Measurements from ENCODE around the gene DUT.
A peak's percentile ranks its signal among the peaks of the same experiment; 100 is the strongest.

Gene DUT

DNA sequence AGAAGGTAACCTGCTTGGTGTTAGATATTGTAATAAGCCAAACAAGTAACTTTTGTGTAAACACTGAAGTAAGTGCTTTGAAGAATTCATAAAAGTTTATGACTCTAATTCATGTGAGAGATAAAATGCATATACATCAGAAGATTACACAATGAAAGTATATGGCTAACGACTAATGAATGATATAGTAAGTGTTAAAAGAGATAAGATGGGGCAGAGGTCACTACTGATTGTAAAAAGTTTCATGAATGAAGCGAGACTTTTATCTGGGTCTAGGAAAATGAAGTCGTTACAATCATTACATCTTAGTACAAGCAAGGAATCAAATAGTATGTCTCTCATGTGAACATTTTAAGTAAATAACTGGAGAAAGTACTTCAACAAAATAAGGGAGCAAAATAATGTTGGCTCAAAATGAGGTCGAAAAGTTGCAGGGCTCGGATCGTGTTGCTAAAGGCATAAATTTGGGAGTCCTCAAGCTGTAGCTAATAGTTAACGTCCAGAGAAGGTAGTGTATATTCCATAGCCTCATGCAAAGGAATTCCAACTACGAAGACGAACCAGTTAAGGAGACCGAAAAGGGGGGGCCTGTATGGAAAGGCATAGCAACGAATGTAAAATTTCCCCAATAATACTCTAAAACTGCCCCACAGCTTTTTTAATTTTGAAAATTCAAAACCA, 984 bp upstream of the DUT start:
- DNase-seq (ENCODE audit: low read depth) = no peak

DNA sequence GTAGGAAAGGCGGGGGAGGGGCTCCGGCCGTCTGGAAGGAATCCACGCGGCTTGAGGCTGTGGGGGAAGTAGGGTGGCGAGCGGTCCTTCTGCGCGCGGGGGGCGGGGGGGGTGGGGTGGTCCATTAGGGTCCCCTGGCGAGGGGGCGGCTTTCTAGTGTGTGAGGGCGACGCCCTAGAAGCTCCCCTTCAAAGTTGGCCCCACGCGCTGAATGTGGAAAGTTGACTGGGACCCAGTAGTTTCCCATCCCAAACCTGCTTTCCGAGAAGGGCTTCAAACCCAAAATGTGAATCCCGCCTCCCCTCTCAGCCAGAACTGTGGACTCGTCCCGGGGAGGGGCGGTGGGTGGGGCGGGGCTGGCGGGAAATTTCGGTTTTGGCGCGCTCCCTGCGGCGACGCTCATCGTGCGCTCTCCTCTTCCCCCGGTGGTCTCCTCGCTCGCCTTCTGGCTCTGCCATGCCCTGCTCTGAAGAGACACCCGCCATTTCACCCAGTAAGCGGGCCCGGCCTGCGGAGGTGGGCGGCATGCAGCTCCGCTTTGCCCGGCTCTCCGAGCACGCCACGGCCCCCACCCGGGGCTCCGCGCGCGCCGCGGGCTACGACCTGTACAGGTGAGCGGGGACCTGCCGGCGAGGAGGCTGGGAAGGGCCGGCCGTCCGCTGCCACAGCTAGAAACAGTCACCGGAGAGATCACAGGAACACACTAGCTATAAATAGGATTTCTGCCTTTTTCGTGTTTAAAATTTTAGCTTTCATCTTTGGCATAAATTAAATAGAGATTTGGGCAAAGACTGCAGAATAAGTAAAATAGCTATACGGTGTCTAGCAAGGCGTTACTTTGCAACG, 790 bp downstream of the DUT start:
- peak; percentile 50 for DNase-seq (ENCODE audit: low read depth)

GRCh38 chr15:48332642-48333034, 1.4 kb downstream of the DUT start:
- no peak for DNase-seq (ENCODE audit: low read depth)

GRCh38 chr15:48333540-48333939, 2.3 kb downstream of the DUT start:
- no peak for DNase-seq (ENCODE audit: low read depth)

DNA sequence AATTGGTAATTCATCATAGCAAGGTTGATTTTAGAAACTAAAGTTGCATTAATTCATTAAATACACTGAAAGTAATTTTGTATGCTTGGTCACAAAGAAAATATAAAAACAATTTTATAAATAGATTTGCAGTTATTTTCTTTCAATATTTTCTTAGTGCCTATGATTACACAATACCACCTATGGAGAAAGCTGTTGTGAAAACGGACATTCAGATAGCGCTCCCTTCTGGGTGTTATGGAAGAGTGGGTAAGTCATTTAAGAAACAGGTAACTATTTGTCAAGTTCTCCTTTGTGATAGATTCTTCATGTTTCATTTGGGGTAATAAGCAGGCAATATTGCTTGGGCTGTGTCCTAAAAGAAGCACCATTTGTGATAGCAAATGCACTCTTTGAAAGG, 3.0 kb downstream of the DUT start:
- no peak for DNase-seq (ENCODE audit: low read depth)

DNA sequence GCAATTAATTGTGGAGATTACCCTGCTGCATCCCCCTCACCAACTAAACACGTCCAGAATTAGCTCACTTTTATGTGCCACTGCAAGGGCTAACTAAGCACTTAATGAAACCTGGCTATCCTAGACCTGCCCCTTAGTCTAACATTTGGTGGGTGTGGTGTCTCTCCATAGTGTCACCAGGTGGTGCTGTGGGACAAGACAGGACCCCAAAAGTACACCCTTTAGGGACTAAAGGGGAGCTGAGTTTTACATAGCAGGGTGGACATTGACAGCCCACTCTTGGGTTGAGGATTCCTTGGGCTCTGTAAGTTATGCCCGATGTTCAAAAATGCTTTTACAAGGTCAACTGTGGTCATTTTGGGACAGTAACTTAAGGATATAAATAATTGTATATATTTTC, 5.7 kb downstream of the DUT start:
- DNase-seq (ENCODE audit: low read depth) = no peak

GRCh38 chr15:48337607-48338006, 6.4 kb downstream of the DUT start:
- DNase-seq (ENCODE audit: low read depth) = no peak

GRCh38 chr15:48340111-48340510, 8.9 kb downstream of the DUT start:
- DNase-seq (ENCODE audit: low read depth) = no peak

DNA sequence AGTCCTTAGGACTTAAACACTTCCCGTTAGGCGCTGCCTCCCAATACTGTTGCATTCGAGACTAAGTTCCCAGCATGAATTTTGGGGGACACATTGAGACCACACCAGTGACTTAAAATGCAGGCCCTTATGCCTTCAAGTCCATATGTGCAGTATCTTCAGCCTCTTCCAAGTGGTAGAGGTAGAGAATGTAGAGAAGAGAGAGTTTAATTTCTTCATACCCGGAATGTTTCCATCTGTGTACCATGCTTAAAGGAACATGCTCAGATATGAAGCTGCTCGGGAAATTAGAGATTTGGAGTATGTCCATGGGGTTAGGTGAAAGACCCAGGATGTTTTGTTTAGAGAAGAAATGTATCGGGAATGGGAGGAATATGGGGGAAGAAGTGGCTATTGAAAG, 12.6 kb downstream of the DUT start:
- DNase-seq (ENCODE audit: low read depth) = no peak

GRCh38 chr15:48345516-48345915, 14.3 kb downstream of the DUT start:
- DNase-seq (ENCODE audit: low read depth) = no peak

DNA sequence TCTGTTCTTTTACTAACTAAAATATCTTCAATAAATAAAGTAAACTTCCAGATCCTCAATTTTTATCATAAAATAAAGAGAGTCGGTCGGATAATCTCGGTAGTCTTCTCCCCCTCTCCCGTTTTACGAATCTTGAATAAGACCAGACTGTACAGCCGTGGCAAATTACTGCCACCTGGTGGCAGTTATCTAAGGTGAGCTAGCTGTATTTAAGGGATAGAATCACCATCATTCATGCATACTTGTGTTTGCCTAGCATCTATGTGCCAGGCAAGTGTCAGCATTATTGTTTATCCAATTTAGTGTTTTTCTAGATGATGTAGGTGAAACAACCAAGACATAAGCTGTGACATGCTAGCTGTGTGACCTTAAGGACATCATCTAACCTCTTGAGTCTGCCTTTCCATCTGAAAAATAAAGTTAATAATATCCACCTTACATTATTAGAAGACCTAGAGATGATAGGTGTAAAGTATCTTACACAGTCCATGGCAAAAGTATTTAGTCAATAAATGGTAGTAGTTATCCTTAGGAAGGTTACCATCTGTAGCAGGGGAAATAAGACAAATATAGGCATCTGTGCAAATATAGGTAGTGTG, 21.3 kb downstream of the DUT start:
- peak; percentile 9 for DNase-seq (ENCODE audit: low read depth)

DNA sequence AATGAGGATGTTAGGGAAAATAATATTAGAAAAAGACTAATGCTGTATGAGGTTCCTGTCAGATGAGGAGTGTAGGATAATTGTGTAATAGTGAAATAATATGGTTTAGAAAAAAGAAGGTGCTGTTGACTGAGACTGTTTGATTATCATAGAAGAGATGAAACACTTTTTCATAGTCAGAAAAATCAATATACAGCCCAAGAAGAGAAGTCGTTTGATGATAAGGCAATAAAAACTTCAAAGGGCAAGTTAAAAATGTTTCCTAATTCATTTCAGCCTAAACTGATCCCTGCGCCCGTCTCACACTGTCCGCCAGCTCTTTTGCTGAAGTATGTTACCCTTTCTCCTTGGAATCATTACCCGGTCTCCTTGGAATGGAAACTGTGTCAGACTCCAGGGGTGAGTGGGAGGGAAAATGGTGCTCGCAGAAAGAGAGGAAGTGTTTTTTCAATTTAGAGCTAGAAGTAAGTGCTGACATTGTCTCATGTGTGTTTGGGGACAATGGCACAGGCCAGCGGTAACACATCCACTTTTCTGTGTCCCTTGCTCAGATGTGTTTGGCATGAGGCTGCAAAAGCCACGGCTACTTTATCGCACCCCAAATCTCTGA, 23.6 kb downstream of the DUT start:
- no peak for DNase-seq (ENCODE audit: low read depth)

DNA sequence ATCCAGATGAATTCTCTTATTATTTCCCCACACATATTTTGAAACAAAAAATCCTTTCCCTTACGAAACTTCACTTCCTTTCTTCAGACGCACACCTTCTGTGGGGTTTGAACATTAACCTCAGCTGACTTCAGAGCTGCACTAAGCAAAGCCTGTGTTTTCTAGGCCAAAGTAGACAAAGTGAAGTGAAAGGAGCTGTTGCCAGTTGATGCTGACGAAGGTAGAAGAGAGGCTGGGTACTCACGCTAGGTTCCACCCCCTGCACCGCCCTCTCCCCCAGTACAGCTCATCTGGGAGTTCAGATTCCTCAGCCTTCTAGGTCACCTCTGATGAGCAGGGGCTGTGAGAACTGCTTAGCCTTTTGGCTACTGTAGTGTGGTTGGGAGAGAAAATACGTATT, 24.1 kb downstream of the DUT start:
- DNase-seq (ENCODE audit: low read depth) = no peak

GRCh38 chr15:48358229-48359152, 27.3 kb downstream of the DUT start:
- DNase-seq (ENCODE audit: low read depth) = no peak

- DNase-seq (ENCODE audit: low read depth) = no peak
Observed at GRCh38 chr15:48360841-48361240, 29.6 kb downstream of the DUT start.

DNA sequence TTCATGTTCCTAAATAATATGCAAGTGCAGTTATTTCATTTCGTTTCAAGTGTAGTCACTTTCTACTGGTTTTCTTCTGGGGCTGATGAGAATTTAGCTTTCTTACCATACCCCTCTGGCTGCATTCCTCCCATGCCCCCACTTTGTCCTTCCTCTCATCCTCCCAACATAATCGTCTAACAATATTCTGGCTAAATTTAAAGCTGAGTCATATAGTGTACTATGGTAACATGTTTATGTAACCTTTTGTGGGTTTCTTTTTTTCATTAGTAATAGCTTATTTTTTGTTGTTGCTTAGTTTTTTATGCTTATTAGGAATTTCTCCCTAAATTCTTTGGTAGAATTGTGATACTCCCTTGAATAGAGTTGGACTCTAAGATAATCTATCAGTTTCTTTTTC, 30.5 kb downstream of the DUT start:
- no peak for DNase-seq (ENCODE audit: low read depth)

DNA sequence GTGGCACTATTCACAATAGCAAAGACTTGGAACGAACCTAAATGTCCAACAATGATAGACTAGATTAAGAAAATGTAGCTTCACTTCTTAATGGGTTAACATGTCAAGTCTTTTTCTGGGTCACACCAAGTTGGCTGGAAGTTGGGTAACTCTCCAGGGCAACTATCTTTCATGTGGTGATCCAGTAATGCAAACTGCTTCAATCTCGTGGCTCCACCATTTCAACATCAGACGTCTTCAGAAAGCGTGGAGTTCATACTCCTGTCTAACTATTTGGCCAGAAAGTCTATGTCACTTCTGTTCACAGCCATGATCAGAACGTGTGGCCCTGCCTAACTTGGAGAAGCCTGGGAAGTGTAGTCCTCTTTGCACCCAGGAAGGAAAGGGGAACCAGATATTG, 32.2 kb downstream of the DUT start:
- DNase-seq (ENCODE audit: low read depth) = no peak

DNA sequence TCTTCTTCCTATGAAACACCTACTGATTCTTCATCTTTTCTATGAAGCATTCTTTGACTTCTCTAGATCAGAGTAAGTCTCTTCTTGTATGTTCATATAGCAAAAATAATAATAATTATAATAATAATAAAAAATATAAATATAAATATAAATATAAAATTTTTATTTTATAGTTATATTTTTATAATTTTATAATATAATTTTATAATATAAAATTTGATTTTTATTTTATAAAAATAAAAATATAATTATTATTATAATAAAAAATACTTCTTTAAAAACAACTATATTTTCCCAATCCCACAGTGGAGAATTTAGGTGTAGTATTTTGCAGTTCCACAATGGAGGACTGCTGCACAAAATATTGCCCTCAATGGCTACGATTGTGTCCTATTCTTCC, 34.3 kb downstream of the DUT start:
- no peak for DNase-seq (ENCODE audit: low read depth)

DNA sequence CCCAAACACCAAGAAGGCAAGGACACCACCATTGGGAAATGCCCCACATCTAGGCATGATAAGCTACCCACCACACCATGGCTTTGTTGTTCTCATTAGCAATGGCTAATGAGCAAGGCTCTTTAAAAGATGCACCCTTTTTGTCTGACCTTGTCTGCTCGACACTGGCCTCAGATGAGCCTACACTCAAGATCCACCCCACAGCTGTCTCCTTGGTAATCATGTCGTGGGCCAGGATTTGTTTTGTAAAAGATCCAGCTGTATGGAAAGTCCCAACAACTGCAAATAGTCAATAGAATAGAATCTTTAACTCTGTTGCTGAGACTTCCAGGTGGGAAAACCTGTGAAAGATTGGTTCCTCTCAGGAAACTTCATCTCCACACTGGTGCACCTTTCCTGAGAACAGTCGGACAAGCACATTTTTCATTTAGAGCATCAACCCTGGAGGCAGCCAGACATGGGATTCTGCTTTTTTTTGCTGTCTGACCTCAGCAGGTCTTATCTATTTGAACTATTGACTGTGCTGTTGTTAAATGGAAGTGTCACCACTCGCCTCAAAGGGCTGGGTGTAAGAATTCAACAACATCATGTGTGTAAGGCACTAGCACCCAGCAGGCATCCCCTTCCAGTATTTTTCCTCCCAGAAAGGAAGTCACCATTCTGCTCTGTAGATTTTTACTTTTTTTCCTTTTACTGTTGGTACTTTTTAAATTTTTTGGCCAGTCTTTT, 35.5 kb downstream of the DUT start:
- DNase-seq (ENCODE audit: low read depth) = no peak

GRCh38 chr15:48367483-48367882, 36.3 kb downstream of the DUT start:
- DNase-seq (ENCODE audit: low read depth) = no peak

DNA sequence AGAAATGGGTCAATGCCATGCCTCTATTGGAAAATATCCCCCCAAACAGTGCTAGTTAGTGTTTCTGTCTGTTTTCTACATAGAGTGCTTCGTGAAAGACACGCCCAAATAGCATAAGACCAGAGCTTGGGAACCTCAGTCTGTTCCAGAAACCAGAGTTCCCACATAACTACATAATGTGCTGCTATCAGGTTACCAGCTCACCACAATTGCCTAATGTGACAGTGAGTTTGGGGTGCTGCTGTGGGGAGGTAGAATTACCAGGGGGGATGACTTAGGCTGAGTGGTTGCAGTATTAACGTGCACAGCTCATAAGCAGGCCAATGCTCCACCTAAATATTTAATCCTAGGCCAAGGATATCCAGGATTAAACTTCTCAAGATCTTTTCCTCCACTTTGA, 39.2 kb downstream of the DUT start:
- DNase-seq (ENCODE audit: low read depth) = no peak
